Left renal pelvis (tissue), 4 donors: ENCODE results near the gene CNTN5. TPM values are rescaled to one million over a fixed set of nuclear protein-coding genes. Genes with fewer than 3 reads are reported as not detected.

Source experiments
- DNase-seq, 4 donors: peaks; one replicate each; pipeline ENCODE4 v3.0.0-alpha.2; 2013; ENCODE audit warnings: low read depth in 4 of 4, low spot score in 3 of 4
- polyA plus RNA-seq, 4 donors: library from polyadenylated mRNA; unstranded; fragments of 120-200 nt; gene quantifications; one replicate each; pipeline ENCODE4 v1.2.1, GENCODE V29; 2013; ENCODE audit not compliant: insufficient read length in 4 of 4

Gene CNTN5
- polyA plus RNA-seq, 4 donors = 21.2 to 123 (median 24.6) TPM

DNA sequence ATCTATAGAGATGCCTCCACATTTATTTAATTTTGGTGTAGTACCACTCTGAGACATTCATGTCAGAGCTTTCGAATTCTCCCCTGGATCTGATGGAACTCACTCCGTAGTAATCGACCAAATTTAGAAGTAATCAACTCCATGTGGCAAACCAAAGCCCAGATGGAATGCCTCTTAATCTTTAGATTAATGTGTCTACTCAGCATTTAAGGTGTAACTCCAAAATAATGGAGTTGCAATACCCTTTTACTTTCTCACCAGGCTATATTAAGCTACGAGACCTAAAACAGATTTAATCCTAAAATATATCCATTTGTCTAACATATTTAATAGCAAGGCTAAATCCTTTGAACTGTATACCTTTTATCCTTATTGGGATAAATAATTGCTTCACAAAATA lies 473.3 kb downstream of the CNTN5 start:
- no peak for DNase-seq

DNA sequence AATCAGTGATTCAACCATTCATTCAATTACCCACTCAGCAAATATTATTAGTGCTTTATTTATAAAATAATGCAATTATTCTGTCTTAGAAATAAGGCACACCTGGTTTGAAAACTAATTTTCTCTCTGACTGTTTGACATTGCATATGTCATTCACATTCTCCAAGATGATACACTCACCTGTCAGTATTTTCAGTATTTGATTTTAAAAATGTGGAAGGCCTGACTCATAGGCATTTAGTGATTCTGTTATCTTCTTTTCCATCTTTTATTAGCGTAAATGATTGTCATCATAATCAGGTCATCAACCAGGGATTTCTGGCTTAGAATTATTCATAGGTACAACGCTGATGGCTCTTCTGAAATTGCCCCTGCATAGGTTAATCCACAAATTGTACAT lies 480.9 kb downstream of the CNTN5 start:
- no peak for DNase-seq

DNA sequence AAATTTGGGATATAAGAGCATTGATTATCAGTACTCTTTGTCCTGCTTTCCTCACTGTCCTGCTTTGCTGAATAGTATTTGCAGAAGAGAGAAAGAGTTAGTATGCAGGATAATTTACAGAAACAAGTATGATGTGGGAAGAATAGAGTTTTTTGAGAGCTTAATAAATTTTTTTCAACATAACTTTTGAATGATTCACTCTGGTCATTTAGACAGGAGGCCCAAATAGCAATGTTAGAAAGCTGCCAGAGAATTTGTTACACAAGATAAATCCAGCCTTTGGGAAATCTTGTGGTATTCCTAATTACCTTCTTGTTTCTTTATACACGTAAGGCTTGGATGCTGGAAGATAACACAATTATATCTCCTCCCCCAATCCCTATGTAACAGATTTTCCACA lies 484.6 kb downstream of the CNTN5 start:
- no peak for DNase-seq

DNA sequence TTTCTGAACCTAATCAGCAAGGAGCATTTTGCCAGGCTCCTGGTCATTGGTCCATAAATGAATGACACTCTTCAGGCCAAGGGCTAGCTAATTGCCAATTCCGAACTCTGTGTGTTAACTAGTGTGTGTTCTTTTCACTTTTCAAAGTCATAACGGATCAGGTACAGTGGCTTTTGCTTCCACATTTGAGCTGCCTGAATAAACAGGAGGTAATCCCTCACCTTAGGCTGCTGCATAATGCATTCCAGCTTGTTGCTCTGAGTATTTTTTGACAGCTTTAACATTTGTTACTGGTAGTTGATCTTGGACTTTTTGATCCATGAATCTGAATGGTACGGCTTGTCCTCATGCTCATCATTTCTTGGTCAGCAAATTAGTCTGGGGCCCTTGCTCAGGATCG lies 485.1 kb downstream of the CNTN5 start:
- no peak for DNase-seq

DNA sequence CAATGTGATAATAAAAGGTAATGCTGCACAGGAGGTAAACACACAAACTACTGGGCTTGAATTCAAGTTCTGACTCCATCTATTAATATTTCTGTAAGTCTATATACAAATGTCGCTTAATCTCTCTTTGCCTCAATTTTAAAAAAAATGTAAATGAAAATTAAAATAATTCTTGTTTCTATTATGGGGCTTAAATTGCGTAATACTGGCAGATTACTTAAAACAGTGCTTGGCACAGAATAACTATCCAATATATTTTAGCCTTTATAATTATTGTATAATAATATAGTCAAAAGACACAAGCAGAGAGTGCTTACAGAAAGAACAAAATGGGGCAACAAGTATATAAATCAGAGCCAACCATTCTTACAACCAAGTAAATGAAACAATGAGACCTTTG lies 489.1 kb downstream of the CNTN5 start:
- no peak for DNase-seq

DNA sequence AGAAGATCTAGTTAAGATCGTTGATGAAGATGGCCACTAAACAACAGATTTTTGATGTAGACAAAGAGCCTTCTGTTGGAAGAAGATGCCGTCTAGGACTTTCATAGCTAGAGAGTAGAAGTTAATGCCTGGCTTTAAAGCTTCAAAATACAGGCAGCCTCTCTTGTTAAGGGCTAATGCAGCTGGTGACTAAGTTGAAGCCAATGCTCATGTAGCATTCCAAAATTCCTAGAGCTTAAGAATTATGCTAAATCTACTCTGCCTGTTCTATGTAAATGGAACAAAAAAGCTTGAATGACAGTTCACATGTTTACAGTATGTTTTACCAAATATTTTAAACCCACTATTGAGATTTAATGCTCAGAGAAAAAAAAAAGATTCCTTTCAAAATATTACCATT lies 492.6 kb downstream of the CNTN5 start:
- DNase-seq = no peak

DNA sequence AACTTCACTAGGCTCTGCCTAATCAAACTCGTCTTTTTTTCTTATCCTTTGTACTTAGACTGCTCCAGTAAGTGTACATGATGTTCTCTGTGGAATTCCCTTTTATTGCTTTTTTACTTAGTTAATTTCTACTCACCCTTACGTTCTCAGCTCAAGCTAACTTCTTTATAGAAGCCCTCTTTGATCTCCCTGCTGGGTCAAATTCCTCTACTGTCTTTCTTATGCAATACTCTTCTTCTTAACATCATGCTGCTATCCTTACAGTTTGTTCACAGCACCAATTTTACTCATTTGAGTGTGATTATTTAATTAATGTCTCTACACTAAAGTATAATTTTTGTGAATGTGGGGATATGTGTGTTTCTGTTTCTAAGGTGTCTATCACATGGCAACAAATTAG lies 498.3 kb downstream of the CNTN5 start:
- no peak for DNase-seq

DNA sequence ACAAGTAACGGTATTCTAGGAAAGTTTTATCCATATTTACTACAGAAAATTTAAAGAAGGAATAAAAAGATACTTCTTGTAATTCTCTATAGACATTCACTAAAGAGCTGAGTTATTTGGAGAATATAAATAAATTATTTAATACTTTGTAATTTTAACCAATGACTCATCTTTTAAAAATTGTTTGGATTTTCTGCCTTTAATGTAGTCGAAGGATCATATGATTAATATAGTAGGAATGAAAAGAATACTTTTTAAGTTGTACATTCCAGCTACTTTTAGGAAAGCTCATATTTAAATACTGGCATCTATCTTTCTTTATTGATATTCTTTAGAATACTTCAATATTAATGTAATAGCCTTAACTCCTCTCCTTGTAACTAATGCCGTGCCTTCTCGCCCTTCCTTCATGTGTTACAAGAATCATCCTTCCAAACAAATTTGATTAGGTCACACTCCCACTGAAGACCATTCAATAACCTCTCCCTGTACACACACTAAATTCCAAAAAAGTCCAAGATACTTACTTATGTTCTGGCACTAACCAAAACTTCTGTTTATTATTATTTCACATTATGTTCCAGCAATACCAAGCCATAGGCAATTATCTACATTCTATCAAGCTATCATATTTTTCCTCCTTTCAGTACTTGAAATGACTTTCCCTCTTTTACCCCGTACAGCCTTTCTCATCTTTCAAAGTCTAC lies 501.9 kb downstream of the CNTN5 start:
- no peak for DNase-seq

DNA sequence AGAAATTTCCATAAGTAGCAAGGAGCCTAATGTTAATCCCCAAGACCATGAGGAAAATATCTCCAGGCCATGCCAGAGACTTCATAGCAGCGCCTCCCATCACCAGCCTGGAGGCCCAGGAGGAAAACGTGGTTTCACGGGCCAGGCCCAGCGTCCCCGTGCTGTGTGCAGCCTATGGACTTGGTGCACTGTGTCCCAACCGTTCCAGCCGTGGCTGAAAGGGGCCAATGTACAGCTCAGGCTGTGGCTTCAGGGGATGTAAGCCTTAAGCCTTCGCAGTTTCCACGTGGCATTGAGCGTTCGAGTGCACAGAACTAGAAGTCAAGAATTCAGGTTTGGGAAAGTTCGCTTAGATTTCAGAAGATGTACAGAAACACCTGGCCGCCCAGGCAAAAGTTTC lies 510.7 kb downstream of the CNTN5 start:
- DNase-seq = no peak

DNA sequence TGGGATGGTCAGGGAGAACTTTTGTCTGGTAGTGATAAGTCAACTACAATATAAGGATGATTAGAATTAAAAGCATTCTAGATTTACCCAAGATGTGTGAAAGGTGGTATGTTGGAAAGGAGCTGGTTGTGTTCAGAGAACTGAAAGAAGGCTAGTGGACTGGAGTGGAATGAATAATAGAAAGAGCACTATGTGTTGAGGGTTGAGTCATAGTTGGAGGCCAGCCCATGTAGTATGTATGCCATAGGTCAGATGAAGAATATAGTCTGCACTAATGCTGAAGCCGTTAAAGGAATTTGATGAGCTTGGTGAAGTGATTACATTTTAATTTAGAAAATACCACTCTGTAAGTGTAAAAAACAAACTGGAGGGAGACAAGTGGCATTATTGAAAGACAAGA lies 514.1 kb downstream of the CNTN5 start:
- no peak for DNase-seq

DNA sequence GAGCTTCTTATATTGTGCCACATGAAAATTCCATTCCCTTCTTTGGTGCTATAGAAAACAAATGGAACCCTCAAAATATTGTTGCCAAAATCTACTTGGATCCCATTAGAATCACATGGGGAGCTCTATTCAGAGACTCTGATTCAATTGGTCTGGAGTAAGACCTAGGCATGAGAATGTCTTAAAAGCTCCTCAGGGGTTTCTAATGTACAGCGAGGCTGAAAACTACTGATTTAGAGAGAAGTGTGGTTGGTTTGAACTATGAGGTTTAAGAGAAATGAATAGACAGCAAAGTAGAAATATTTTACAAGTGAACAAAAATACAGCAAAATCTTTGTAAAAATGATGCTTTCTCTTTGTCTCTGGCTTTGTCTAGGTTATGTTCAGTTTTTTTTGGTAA lies 514.7 kb downstream of the CNTN5 start:
- DNase-seq = no peak

DNA sequence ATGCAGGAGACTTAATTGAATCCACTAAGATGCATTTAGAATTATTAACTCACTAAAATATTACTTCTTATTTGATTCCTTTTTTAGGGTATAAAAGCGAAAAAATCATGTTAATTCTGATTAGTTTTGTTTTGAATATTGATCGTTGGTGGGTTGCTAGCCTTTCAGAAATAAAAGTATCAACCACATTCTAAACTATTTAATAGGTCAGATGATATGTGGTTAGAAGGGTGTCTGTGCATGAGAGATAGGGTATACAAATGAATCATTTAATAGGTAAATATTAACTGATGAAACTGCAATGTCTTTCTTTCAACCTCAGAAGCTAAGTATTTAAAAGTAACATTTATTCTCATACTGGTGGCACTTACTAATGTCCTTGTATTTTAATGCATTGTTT lies 515.1 kb downstream of the CNTN5 start:
- DNase-seq = no peak

DNA sequence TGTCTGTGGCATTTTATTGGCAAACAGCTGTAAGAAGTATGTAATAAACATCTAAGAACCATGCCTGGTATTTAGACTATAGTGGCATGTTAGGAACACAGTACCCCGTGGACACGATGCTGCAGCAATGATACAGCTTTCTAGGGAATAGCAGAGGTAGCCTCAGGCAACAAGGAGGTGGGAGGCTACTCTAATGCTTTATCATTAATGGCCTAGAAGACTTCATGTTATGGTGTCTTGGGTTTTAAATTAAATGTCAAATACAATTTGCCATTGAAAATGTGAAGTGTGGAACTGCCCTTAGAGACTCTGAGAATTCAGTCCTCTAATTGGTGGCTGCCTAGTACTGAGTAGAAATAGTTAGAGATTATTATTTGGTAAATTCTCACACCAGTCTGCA lies 516.9 kb downstream of the CNTN5 start:
- no peak for DNase-seq

DNA sequence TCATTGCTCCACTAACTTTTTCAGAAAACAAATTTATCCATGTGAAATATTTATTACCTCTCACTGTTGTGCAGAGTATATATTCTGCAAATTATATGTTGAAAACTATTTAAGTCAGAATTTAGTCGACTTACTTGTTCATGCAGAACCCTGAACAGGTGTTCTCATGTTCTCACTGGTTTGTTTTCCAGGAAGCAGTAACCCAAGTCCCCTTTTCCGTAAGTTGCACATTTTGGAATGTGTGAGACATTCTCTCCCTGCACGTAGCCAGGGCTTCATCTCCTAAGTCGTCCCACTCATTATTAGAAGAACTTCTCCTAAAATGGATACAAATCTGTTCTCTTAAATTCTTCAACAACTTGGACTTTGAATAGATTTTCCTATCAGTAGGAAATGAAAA lies 524.9 kb downstream of the CNTN5 start:
- peak in 1 of 4 donors; percentile 4 for DNase-seq

DNA sequence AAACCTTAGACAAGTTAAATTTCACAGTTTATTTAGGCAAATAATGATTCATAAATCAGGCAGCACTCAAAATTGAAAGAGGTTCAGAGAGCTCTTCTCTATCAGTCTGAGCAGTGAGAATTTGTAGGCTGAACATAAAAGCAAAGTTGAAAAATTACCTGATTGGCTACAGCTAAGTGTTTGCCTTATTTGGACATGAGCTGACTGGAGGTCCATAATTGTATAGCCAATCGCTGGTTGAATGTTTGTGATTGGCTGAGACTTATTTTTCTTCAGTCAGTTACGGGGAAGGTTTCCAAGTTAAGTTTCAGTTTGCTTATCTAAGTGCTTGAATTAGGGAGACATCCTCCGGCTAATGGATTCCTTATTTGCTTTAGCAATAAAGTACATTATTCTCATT lies 527.5 kb downstream of the CNTN5 start:
- no peak for DNase-seq

DNA sequence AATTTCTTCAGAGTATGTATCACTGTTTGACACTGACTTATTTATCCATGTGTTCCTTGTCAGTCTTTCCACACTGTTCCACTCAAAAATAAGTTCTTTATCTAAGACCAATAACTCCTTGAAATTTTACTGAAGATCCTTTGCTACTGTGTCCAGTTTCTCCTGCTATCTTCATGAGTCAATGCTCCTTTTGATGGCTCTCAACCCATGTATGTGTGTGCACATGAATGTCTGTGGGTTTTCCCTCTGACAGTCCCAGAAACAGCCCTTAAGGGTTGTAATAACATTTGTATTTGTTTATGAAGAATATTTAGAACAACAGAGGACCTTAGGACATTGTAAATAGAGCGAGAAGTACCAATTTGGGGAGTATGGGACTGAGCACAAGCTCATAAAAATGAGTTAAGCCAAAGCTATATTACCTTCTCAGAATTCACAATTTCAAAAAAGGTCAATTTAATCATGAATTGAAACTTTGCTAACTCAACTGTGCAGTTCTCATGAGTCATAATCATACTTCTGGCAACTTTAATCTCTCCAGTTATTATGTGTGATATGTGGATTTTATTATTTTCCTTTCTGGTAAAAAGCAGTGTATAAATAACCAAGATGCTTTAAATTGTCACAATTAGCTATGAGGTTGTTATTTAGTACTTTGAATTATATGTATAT lies 533.6 kb downstream of the CNTN5 start:
- no peak for DNase-seq

DNA sequence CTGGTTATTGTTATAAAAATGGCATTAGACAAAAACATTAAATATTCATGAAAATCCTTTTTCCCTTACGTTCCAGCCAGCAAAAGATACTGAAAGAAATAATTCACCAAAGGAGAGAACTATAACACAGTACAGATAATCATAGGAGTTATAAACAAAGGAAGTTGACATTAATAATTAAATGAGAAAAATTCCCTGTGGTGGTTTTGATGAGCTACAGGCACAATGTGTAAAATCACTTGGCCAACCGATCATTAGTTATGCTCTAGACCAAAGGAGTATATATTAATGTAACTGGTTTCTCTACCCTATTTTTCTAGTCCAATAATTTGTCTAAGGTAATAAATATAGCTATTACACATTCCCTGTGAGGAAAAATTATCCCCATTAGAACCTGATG lies 534.7 kb downstream of the CNTN5 start:
- no peak for DNase-seq

DNA sequence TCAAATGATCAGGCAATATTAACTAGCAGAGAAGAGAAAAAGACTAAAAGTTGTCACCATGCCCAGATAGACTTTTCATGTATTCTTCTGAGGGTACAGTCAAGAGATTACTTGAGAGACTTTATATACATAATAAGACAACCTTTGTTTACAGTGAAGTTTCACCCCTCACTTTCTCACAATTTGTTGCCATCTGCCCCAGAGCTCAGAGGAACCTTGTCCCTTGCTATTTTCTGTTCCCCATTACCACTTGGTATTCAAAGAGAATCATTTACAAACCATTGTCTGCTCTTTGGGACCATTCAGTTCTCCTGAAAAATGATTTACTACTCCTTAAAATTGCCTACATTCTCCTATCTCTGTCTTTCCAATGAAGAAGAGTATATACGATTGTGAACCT lies 544.6 kb downstream of the CNTN5 start:
- no peak for DNase-seq

DNA sequence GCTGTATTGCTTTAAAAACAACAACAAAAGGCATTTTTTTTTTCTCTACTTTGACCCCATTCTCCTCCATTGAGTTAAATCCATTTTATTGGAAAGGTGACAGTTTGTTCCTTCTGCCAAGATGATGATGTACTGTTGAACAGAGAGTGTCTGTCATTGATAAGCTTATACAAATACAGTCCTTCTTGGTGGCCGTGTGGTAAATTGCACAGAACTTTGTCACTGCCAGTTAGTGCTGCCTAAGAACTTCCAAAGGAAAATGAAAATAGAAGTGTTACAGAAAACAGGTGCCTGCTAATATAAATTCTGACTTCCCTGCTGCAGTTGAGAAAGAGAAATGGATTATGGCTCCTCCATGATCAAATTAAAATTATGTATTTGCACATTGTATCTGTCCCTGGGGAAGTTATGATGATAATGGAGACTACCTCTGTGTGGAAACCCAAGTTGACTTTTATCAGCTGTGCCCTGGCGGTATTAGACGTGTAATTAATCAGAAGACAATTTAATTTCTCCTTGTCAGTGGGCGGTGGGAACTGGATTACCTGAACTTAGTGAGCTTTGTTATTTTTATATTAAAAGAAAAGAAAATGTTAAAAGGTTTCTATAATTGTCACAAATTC lies 546.7 kb downstream of the CNTN5 start:
- DNase-seq = no peak

DNA sequence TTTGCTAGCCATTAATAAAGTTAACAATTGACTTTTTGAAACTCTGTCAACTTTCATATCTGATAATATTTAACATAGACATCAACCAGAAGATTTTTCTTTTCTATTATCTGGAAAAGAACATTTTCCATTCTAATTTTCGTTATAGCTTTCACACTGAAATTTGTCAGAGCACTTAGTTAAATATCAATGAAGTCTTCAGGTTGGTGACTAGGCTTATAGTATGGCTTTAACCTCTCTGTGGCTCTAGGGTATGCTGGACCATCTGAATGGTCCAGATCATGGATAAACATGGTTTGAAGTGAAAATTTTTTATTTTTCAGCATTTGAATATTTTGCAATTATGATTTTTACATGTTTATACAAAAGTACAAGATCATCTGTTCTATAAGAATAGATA lies 548.1 kb downstream of the CNTN5 start:
- no peak for DNase-seq

DNA sequence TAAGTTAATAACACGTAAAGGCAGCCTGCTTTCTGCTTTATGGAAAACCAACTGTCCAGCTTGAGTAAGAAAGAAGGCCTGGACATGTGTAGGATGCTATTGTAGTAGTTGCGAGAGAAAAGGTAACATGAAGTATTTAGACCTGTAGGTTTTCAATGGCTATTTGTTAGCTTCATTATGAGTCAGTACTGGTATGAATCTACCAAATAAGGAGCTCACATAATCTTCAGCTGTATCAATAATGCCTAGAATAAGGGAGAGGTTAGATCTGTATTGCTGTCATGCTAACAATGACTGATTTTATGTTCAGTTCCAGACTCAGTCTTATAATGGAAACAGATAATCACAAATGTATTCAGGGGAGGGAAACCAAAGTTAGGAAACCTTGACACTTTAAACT lies 550.3 kb downstream of the CNTN5 start:
- DNase-seq = no peak

DNA sequence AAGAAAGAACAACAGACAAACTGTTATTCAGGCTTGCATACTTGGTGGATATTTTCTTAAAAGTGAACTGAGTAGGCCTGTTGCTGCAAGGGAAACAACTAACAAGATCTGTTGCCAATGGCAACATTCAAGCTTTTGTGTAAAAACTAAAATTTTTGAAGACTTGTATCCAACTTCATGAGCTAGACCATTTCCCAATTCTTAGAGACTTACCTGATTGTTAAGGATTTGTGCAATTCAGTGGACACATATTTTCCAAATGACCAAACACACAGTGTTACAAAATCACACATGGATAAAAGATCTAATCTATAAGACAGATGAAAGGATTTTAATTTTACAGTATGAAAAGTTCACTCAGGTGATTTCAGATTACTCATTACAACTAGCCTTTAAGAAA lies 564.1 kb downstream of the CNTN5 start:
- no peak for DNase-seq
